ENCODE results near the gene TMEM92.
"Not testable (repeated sequence)": the region's sequence is repeated elsewhere in the genome, so short reads cannot be mapped to it uniquely, and the experiment has no call there.

The TMEM92 gene

GRCh38 chr17:50301891-50302584 is 27.8 kb downstream of the TMEM92 start:
- DNase-seq = no peak

- no peak for DNase-seq
Observed at GRCh38 chr17:50303051-50303450, 28.8 kb downstream of the TMEM92 start.

- no peak for DNase-seq
Observed at GRCh38 chr17:50303596-50303995, 29.3 kb downstream of the TMEM92 start.

GRCh38 chr17:50304781-50305404 is 30.6 kb downstream of the TMEM92 start:
- no peak for DNase-seq

- DNase-seq = no peak
Observed at GRCh38 chr17:50307654-50308053, 33.4 kb downstream of the TMEM92 start.

GRCh38 chr17:50308666-50309065 is 34.4 kb downstream of the TMEM92 start:
- DNase-seq = no peak

GRCh38 chr17:50310455-50311111 is 36.3 kb downstream of the TMEM92 start:
- no peak for DNase-seq

- no peak for DNase-seq
Observed at GRCh38 chr17:50311112-50311460, 36.8 kb downstream of the TMEM92 start.

- DNase-seq = no peak
Observed at GRCh38 chr17:50311483-50311882, 37.2 kb downstream of the TMEM92 start.

GRCh38 chr17:50312308-50312707 is 38.0 kb downstream of the TMEM92 start:
- no peak for DNase-seq

- DNase-seq = no peak
Observed at GRCh38 chr17:50314456-50315011, 40.3 kb downstream of the TMEM92 start.

GRCh38 chr17:50316016-50316587 is 41.8 kb downstream of the TMEM92 start:
- DNase-seq = no peak

- DNase-seq = not testable (repeated sequence)
Observed at GRCh38 chr17:50316660-50317059, 42.4 kb downstream of the TMEM92 start.

- DNase-seq = no peak
Observed at GRCh38 chr17:50317121-50317520, 42.9 kb downstream of the TMEM92 start.

GRCh38 chr17:50318501-50319285 is 44.4 kb downstream of the TMEM92 start:
- DNase-seq = no peak

GRCh38 chr17:50319306-50320004 is 45.2 kb downstream of the TMEM92 start:
- no peak for DNase-seq

- no peak for DNase-seq
Observed at GRCh38 chr17:50322271-50322670, 48.0 kb downstream of the TMEM92 start.

GRCh38 chr17:50323060-50323459 is 48.8 kb downstream of the TMEM92 start:
- no peak for DNase-seq

- DNase-seq = no peak
Observed at GRCh38 chr17:50325906-50326305, 51.6 kb downstream of the TMEM92 start.

- DNase-seq = no peak
Observed at GRCh38 chr17:50326831-50327364, 52.6 kb downstream of the TMEM92 start.

GRCh38 chr17:50328363-50329325 is 54.4 kb downstream of the TMEM92 start:
- no peak for DNase-seq

All from stimulated activated CD4-positive, alpha-beta T cell treated with anti-CD3 and anti-CD28 coated beads, Interleukin-1b, Interleukin-23, amount 100 ng/mL, for 48 hours (primary cell).